ENCODE data around the gene ADAMTS12.

- TF ChIP-seq, protein P1, sequence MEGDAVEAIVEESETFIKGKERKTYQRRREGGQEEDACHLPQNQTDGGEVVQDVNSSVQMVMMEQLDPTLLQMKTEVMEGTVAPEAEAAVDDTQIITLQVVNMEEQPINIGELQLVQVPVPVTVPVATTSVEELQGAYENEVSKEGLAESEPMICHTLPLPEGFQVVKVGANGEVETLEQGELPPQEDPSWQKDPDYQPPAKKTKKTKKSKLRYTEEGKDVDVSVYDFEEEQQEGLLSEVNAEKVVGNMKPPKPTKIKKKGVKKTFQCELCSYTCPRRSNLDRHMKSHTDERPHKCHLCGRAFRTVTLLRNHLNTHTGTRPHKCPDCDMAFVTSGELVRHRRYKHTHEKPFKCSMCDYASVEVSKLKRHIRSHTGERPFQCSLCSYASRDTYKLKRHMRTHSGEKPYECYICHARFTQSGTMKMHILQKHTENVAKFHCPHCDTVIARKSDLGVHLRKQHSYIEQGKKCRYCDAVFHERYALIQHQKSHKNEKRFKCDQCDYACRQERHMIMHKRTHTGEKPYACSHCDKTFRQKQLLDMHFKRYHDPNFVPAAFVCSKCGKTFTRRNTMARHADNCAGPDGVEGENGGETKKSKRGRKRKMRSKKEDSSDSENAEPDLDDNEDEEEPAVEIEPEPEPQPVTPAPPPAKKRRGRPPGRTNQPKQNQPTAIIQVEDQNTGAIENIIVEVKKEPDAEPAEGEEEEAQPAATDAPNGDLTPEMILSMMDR (conservative IDR thresholded peaks at IDR 0.05 in 1 of 2, IDR thresholded peaks at IDR 0.05 in 1 of 2; ENCODE audit: low read depth in 1 of 2, low read length in 2 of 2): no peak
- TF ChIP-seq EZH2 (IDR thresholded peaks at IDR 0.05; ENCODE audit: low read length, missing control alignments): no peak
Observed at GRCh38 chr5:33650911-33651310, 240.9 kb downstream of the ADAMTS12 start.
